Adrenal gland (tissue), 5 donors: Measurements from ENCODE around the gene KCNK2.

Source experiments
- POLR2A ChIP-seq, 2 donors: fragments of 450-650 bp; IDR thresholded peaks; one replicate each; pipeline ENCODE4 v1.6.1; 2017; ENCODE audit warnings: antibody characterized with exemption in 2 of 2, mild to moderate bottlenecking in 2 of 2, moderate library complexity in 1 of 2
- TF ChIP-seq, protein P1 (sequence below), 6 experiments: fragments of 450-650 bp in 4 of 6; fragments of 200-600 bp in 2 of 6; sonication (generic) in 1 of 6; IDR thresholded peaks; 1 replicate in 5 of 6; 2 replicates in 1 of 6; pipeline versions ENCODE4 v1.5.1 to v1.8.0; 2016 to 2021; ENCODE audit warnings: antibody characterized with exemption in 6 of 6, mild to moderate bottlenecking in 2 of 6, moderate library complexity in 1 of 6
- donor health status: DM: no; HTN: no; CAD: no.

DNA sequence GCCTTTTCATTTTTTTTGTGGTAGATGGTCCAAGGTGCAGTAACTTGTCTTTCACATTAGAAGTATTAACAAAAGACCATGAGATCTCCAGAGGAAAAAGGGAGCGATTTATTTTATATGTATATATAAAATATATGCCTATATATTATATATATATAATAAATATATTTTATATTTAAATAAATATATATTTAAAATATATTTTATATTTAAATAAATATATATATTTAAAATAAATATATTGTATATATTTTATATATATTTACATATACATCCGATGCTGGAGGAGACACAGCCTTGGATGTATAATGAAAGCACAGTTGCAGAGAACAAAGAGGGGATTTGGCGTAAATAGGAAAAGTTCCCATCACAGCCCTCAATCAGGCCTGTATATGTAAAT, 182.1 kb downstream of the KCNK2 start:
- TF ChIP-seq, protein P1, sequence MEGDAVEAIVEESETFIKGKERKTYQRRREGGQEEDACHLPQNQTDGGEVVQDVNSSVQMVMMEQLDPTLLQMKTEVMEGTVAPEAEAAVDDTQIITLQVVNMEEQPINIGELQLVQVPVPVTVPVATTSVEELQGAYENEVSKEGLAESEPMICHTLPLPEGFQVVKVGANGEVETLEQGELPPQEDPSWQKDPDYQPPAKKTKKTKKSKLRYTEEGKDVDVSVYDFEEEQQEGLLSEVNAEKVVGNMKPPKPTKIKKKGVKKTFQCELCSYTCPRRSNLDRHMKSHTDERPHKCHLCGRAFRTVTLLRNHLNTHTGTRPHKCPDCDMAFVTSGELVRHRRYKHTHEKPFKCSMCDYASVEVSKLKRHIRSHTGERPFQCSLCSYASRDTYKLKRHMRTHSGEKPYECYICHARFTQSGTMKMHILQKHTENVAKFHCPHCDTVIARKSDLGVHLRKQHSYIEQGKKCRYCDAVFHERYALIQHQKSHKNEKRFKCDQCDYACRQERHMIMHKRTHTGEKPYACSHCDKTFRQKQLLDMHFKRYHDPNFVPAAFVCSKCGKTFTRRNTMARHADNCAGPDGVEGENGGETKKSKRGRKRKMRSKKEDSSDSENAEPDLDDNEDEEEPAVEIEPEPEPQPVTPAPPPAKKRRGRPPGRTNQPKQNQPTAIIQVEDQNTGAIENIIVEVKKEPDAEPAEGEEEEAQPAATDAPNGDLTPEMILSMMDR (IDR thresholded peaks at IDR 0.05) = no peak
- TF ChIP-seq POLR2A (IDR thresholded peaks at IDR 0.05) = no peak
